ENCODE data around the gene CDPF1. TPM values are rescaled to one million over a fixed set of nuclear protein-coding genes. Genes with fewer than 3 reads are reported as not detected.

The CDPF1 gene
- total RNA-seq, 2 donors from 2014 or later = 16.2 to 20.6 TPM

DNA sequence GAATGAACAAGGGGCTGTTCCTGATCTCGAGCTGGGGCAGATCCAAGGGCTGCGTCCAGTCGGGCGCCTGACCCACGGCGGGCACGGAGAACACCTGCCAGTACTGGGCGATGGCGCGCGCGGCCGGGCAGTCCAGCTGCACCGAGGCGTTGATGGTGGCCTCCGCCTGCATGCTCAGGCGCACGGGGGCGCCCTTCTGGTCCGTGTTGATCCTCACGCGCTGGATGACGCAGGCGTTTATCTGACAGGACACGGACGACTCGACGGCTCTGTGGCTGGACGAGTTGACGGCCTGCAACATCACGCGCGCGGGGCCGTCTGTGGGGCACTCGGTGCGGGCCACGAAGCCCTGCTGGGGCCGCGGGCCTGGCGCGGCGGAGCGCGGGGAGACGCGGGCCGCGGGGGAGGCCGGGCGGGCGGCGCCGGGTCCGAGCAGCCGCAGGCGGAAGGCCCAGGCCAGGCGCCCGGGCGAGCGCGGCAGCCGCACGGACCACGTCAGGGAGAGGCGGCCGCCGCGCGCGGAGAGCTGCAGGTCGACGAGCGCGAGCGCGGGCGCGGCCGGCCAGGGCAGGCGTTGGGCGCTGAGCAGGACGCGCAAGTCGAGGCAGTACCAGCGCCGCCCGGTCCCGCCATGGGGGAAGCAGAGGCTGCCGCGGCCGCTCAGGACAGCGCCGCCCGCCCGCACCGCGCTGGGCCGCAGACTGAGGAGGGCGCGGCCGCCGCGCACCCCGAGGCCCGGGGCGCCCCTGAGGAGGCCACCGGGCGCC is 12.5 kb upstream of the CDPF1 start:
- DNase-seq (ENCODE audit: low spot score) = no peak
- Histone ChIP-seq H3K36me3 (no peaks in the 10 kb centered on the region), H3K4me3 (peak overlapping the region; percentile 19 to 37), H3K4me1 (replicated peaks) (no peaks in the 10 kb centered on the region), H3K9me3 (no peaks in the 10 kb centered on the region), H3K27me3 (replicated peaks; ENCODE audit: insufficient read depth) (no peaks in the 10 kb centered on the region), H3K27ac (no peak overlapping the region)
- intact Hi-C loops (cut with DNase I) = no loop called here
- peak in 2 of 4 experiments; percentile 35 to 36 for TF ChIP-seq CTCF (IDR thresholded peaks at IDR 0.05)
- no peak for TF ChIP-seq POLR2AphosphoS5 (IDR thresholded peaks at IDR 0.05)
- WGBS = 17% methylated on average over 63 of the region's 109 CpGs

GRCh38 chr22:46260038-46260437 is 9.9 kb upstream of the CDPF1 start:
- Histone ChIP-seq H3K4me1 (replicated peaks) (no peaks in the 10 kb centered on the region), H3K36me3 (no peaks in the 10 kb centered on the region), H3K4me3 (no peak overlapping the region), H3K27me3 (replicated peaks; ENCODE audit: insufficient read depth) (no peaks in the 10 kb centered on the region), H3K9me3 (no peaks in the 10 kb centered on the region), H3K27ac (no peak overlapping the region)
- intact Hi-C loops (cut with DNase I) = no loop called here
- no peak for DNase-seq (ENCODE audit: low spot score)
- WGBS = 82% methylated on average over 6 of the region's 6 CpGs
- no peak for TF ChIP-seq POLR2AphosphoS5 (IDR thresholded peaks at IDR 0.05)
- no peak for TF ChIP-seq POLR2A (IDR thresholded peaks at IDR 0.05)
- TF ChIP-seq CTCF (IDR thresholded peaks at IDR 0.05) = no peak

DNA sequence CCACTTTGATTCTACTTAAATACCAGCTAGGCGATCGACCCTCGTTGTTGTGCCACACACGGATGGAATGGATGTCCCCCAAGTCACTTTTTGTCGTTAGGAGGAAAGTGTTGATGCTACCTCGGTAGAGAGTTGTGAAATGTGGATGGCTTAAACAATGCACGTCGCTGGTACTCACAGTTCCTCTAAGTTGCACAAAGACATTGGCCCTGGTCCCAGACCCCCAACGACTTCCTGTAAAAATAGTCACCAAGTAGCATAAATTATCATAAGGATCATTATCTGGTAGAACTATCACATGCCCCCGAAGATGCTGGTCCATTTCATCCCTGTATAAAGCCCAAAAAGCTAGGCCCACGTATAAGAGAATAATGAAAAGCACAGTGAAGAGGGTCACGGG is 9.3 kb upstream of the CDPF1 start:
- H3K9me3 ChIP-seq = no peaks in the 10 kb centered on the region
- no peaks in the 10 kb centered on the region for H3K27me3 ChIP-seq (replicated peaks; ENCODE audit: insufficient read depth)
- no peak overlapping the region for H3K27ac ChIP-seq
- H3K4me3 ChIP-seq = no peak overlapping the region
- H3K36me3 ChIP-seq = no peaks in the 10 kb centered on the region
- WGBS = 74% methylated on average over 12 of the region's 12 CpGs
- H3K4me1 ChIP-seq (replicated peaks) = no peaks in the 10 kb centered on the region
- DNase-seq (ENCODE audit: low spot score) = no peak
- intact Hi-C loops (cut with DNase I) = no loop called here
- TF ChIP-seq POLR2A (IDR thresholded peaks at IDR 0.05) = no peak
- TF ChIP-seq CTCF (IDR thresholded peaks at IDR 0.05) = no peak
- no peak for TF ChIP-seq POLR2AphosphoS5 (IDR thresholded peaks at IDR 0.05)

DNA sequence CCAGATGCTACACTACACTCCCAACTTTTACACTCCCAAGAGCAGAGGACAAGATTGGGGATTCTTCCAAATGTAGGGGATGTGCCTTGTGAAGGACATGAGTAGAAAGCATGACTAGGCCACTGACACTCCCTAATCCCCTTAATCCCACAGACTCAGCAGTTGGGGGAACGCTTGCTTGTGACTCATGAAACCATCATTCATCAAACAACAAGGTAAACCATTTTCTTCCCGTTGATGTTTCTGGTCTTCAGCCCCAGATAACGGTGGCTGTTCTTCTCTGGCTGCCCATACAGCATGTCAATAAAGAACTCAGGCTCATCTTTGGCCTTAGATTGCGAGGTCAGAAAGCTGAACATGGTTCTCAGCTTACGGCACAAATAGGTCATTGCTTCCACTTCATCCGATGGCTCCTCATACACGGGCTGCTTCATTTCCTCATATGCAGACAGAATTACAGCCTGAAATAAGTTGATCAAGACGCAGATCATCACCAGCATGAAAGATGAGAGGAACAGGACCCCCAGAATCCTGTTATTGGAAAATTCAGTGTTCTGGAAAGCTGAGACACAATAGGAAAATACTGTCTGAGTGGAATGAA is 6.4 kb upstream of the CDPF1 start:
- TF ChIP-seq CTCF (IDR thresholded peaks at IDR 0.05) (no peak), POLR2A (IDR thresholded peaks at IDR 0.05) (no peak), POLR2AphosphoS5 (IDR thresholded peaks at IDR 0.05) (no peak)
- no peaks in the 10 kb centered on the region for H3K27me3 ChIP-seq (replicated peaks; ENCODE audit: insufficient read depth)
- no peak for DNase-seq (ENCODE audit: low spot score)
- H3K9me3 ChIP-seq = no peaks in the 10 kb centered on the region
- intact Hi-C loops (cut with DNase I) = no loop called here
- H3K4me1 ChIP-seq (replicated peaks) = no peaks in the 10 kb centered on the region
- WGBS = 95% methylated on average over 8 of the region's 8 CpGs
- no peak overlapping the region for H3K27ac ChIP-seq
- no peak overlapping the region for H3K4me3 ChIP-seq
- no peaks in the 10 kb centered on the region for H3K36me3 ChIP-seq

Data from prostate gland (tissue), 2 donors.